ENCODE results near the gene KCNH5.

DNA sequence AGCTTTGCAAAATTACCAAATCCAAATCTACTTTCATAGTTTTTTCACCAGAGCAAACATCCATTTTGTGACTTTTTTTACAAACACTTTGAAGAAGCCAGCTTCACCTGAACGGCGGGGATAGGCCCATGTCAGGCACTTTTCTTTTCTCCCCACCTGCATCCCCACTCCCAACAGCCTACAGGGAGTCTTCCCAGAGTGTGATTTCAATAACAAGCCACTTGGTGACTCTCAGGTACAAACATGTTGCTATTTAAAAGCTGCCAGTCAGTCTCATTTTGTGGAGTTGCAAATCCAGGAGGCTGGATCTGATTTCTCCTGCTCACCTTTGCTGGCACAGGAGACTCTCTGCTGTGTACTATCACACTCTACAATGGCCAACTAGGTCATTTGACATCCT, 285.5 kb downstream of the KCNH5 start:
- TF ChIP-seq, protein P1, sequence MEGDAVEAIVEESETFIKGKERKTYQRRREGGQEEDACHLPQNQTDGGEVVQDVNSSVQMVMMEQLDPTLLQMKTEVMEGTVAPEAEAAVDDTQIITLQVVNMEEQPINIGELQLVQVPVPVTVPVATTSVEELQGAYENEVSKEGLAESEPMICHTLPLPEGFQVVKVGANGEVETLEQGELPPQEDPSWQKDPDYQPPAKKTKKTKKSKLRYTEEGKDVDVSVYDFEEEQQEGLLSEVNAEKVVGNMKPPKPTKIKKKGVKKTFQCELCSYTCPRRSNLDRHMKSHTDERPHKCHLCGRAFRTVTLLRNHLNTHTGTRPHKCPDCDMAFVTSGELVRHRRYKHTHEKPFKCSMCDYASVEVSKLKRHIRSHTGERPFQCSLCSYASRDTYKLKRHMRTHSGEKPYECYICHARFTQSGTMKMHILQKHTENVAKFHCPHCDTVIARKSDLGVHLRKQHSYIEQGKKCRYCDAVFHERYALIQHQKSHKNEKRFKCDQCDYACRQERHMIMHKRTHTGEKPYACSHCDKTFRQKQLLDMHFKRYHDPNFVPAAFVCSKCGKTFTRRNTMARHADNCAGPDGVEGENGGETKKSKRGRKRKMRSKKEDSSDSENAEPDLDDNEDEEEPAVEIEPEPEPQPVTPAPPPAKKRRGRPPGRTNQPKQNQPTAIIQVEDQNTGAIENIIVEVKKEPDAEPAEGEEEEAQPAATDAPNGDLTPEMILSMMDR (conservative IDR thresholded peaks at IDR 0.05 in 1 of 2, IDR thresholded peaks at IDR 0.05 in 1 of 2; ENCODE audit: low read depth in 1 of 2, low read length in 2 of 2), result no peak
- TF ChIP-seq EZH2 (IDR thresholded peaks at IDR 0.05; ENCODE audit: low read length, missing control alignments), result no peak

Measured in fibroblast of lung (primary cell).